Fibroblast of lung (primary cell): ENCODE data around the gene PIP5K1C.

Experiments
- EZH2 ChIP-seq: IDR thresholded peaks from 2 replicates; pipeline ENCODE4 v1.5.1; 2012; ENCODE audit warnings: low read length, control low read depth, mild to moderate bottlenecking; ENCODE audit errors: missing control alignments
- TF ChIP-seq, protein P1 (sequence below), 2 donors: IDR thresholded peaks in 1 of 2; conservative IDR thresholded peaks in 1 of 2; 1 replicate in 1 of 2; 2 replicates in 1 of 2; pipeline ENCODE4 v1.5.1; 2011 to 2012; ENCODE audit warnings: low read length in 2 of 2, control low read depth in 1 of 2, inconsistent platforms in 1 of 2, low read depth in 1 of 2, mild to moderate bottlenecking in 1 of 2

DNA sequence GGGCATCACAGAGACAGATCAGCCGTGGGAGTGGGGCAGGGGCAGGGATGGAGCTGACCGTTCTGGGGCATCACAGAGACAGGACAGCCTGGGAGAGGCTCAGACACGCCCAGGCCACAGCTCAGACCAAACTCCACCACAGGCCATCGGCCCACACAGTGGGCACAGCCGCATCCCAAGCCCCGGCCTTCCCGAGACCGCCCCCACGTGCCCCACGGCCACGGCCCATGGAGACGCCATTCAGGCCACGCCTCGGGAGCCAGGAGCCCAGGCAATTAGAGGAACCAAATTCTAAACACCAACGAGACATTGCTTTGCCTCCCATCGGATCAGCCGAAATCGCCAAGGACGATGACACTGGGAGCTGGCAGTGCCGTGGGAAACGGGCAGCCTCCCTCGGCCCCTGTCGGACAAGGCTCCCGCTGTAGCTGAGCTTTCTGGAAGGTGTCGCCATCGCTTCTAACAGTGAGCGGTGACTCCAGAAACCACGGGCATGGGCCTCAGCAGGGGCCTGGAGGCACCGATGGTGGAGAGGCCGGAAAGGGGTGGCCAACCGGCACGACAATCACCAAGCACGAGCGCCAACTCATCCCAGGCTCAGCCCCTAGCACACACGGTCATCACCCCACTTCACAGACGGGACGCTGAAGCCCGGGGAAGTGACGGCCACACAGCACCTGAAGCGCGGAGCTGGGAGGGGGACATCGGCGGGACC lies 2.4 kb downstream of the PIP5K1C start:
- TF ChIP-seq, protein P1, sequence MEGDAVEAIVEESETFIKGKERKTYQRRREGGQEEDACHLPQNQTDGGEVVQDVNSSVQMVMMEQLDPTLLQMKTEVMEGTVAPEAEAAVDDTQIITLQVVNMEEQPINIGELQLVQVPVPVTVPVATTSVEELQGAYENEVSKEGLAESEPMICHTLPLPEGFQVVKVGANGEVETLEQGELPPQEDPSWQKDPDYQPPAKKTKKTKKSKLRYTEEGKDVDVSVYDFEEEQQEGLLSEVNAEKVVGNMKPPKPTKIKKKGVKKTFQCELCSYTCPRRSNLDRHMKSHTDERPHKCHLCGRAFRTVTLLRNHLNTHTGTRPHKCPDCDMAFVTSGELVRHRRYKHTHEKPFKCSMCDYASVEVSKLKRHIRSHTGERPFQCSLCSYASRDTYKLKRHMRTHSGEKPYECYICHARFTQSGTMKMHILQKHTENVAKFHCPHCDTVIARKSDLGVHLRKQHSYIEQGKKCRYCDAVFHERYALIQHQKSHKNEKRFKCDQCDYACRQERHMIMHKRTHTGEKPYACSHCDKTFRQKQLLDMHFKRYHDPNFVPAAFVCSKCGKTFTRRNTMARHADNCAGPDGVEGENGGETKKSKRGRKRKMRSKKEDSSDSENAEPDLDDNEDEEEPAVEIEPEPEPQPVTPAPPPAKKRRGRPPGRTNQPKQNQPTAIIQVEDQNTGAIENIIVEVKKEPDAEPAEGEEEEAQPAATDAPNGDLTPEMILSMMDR (conservative IDR thresholded peaks at IDR 0.05 in 1 of 2, IDR thresholded peaks at IDR 0.05 in 1 of 2; ENCODE audit: low read depth in 1 of 2, low read length in 2 of 2) = no peak
- no peak for TF ChIP-seq EZH2
